H9 (cell line): ENCODE data around the gene B3GALT4. TPM values are rescaled to one million over a fixed set of nuclear protein-coding genes. Genes with fewer than 3 reads are reported as not detected.

Source experiments
- DNase-seq: peaks from one replicate; pipeline ENCODE4 v3.0.0-alpha.2; 2017
- H2AFZ ChIP-seq: one replicate; pipeline ENCODE4 v1.6.1; 2013; ENCODE audit warnings: mild to moderate bottlenecking, low read length, control low read depth, moderate library complexity
- H2AK5ac ChIP-seq: 2 replicates; pipeline ENCODE4 v1.6.1; 2013; ENCODE audit warnings: low read length, control low read depth, mixed read lengths; ENCODE audit not compliant: insufficient read length
- H2BK120ac ChIP-seq: one replicate; pipeline ENCODE4 v1.6.1; 2013; ENCODE audit warnings: low read depth, mild to moderate bottlenecking, low read length, control low read depth, inconsistent platforms; ENCODE audit not compliant: poor library complexity, severe bottlenecking
- H2BK12ac ChIP-seq: 2 replicates; pipeline ENCODE4 v1.6.1; 2013; ENCODE audit warnings: low read length, control low read depth, mixed read lengths, low read depth; ENCODE audit not compliant: insufficient read length
- H2BK15ac ChIP-seq: 2 replicates; pipeline ENCODE4 v1.6.1; 2013; ENCODE audit warnings: low read depth, low read length, control low read depth
- H2BK20ac ChIP-seq: one replicate; pipeline ENCODE4 v1.6.1; 2013; ENCODE audit warnings: low read depth, mild to moderate bottlenecking, low read length, control low read depth, inconsistent platforms; ENCODE audit not compliant: poor library complexity, severe bottlenecking
- H2BK5ac ChIP-seq: 2 replicates; pipeline ENCODE4 v1.6.1; 2013; ENCODE audit warnings: low read length, control low read depth, mixed read lengths; ENCODE audit not compliant: insufficient read length
- H3K14ac ChIP-seq: 2 replicates; pipeline ENCODE4 v1.6.1; 2013; ENCODE audit warnings: low read length, control low read depth; ENCODE audit not compliant: insufficient read depth
- H3K18ac ChIP-seq: 2 replicates; pipeline ENCODE4 v1.6.1; 2013; ENCODE audit warnings: low read depth, mild to moderate bottlenecking, mixed read lengths, low read length, control low read depth; ENCODE audit not compliant: insufficient read length
- H3K23ac ChIP-seq: 2 replicates; pipeline ENCODE4 v1.6.1; 2013; ENCODE audit warnings: low read length, control low read depth, mixed read lengths, low read depth; ENCODE audit not compliant: insufficient read length
- H3K23me2 ChIP-seq: 2 replicates; pipeline ENCODE4 v1.6.1; 2013; ENCODE audit warnings: low read depth, mild to moderate bottlenecking, mixed read lengths, low read length, control low read depth; ENCODE audit not compliant: insufficient read length, poor library complexity, severe bottlenecking
- H3K27ac ChIP-seq: 2 replicates; pipeline ENCODE4 v1.5.1; 2013; ENCODE audit warnings: low read length, control low read depth, mixed read lengths, low read depth; ENCODE audit not compliant: insufficient read length
- H3K27me3 ChIP-seq: 2 replicates; pipeline ENCODE4 v1.6.1; 2013; ENCODE audit warnings: low read length, control low read depth, inconsistent platforms; ENCODE audit not compliant: insufficient read depth
- H3K4ac ChIP-seq: 2 replicates; pipeline ENCODE4 v1.6.1; 2013; ENCODE audit warnings: low read depth, mild to moderate bottlenecking, control low read depth, inconsistent platforms, low read length, moderate library complexity
- H3K4me1 ChIP-seq: 2 replicates; pipeline ENCODE4 v1.6.1; 2013; ENCODE audit warnings: low read length, control low read depth, inconsistent platforms; ENCODE audit not compliant: insufficient read depth
- H3K4me2 ChIP-seq: 2 replicates; pipeline ENCODE4 v1.6.1; 2013; ENCODE audit warnings: low read length, control low read depth, mixed read lengths; ENCODE audit not compliant: insufficient read length, insufficient read depth
- H3K56ac ChIP-seq: 2 replicates; pipeline ENCODE4 v1.6.1; 2013; ENCODE audit warnings: low read depth, mild to moderate bottlenecking, mixed read lengths, low read length, control low read depth; ENCODE audit not compliant: insufficient read length
- H3K79me1 ChIP-seq: 2 replicates; pipeline ENCODE4 v1.6.1; 2013; ENCODE audit warnings: low read depth, mild to moderate bottlenecking, moderate library complexity, low read length, control low read depth, inconsistent platforms; ENCODE audit not compliant: insufficient read depth, poor library complexity, severe bottlenecking
- H3K79me2 ChIP-seq: 2 replicates; pipeline ENCODE4 v1.6.1; 2013; ENCODE audit warnings: low read length, control low read depth, inconsistent platforms; ENCODE audit not compliant: insufficient read depth
- H3K9ac ChIP-seq: 2 replicates; pipeline ENCODE4 v1.6.1; 2013; ENCODE audit warnings: low read length, control low read depth, mixed read lengths; ENCODE audit not compliant: insufficient read length; ENCODE audit errors: extremely low read depth
- H3K9me3 ChIP-seq: one replicate; pipeline ENCODE4 v1.6.1; 2013; ENCODE audit warnings: low read depth, low read length, inconsistent platforms; ENCODE audit not compliant: control insufficient read depth
- H3T11ph ChIP-seq: one replicate; pipeline ENCODE4 v1.6.1; 2013; ENCODE audit warnings: mild to moderate bottlenecking, low read length, control low read depth, inconsistent platforms
- H4K20me1 ChIP-seq: one replicate; pipeline ENCODE4 v1.6.1; 2013; ENCODE audit not compliant: control insufficient read depth, insufficient read length, insufficient read depth
- H4K5ac ChIP-seq: 2 replicates; pipeline ENCODE4 v1.6.1; 2013; ENCODE audit warnings: low read depth, mild to moderate bottlenecking, mixed read lengths, low read length, control low read depth; ENCODE audit not compliant: insufficient read length
- H4K8ac ChIP-seq: replicated peaks from 2 replicates; pipeline ENCODE4 v1.6.1; 2013; ENCODE audit warnings: low read length, control low read depth, mixed read lengths, low read depth; ENCODE audit not compliant: insufficient read length
- H4K91ac ChIP-seq: 2 replicates; pipeline ENCODE4 v1.6.1; 2013; ENCODE audit warnings: low read depth, mild to moderate bottlenecking, moderate library complexity, mixed read lengths, low read length, control low read depth; ENCODE audit not compliant: insufficient read length
- H3K27ac Mint-ChIP-seq, 3 experiments: 2 replicates in 2 of 3; 3 replicates in 1 of 3; pipeline ENCODE4 v1.8.0; 2020 to 2021; ENCODE audit warnings: mixed read lengths in 3 of 3, mild to moderate bottlenecking in 1 of 3, moderate library complexity in 1 of 3
- H3K27me3 Mint-ChIP-seq: 2 replicates; pipeline ENCODE4 v1.8.0; 2021; ENCODE audit warnings: low read depth, mild to moderate bottlenecking, moderate library complexity, mixed read lengths
- H3K36me3 Mint-ChIP-seq, 3 experiments: 2 replicates in 2 of 3; 3 replicates in 1 of 3; pipeline ENCODE4 v1.8.0; 2020 to 2021; ENCODE audit warnings: low read depth in 3 of 3, mixed read lengths in 3 of 3; ENCODE audit not compliant: insufficient read depth in 1 of 3
- H3K4me1 Mint-ChIP-seq, 2 experiments: 2 replicates each; pipeline ENCODE4 v1.8.0; 2020; ENCODE audit warnings: mixed read lengths in 2 of 2
- H3K4me3 Mint-ChIP-seq, 2 experiments: 2 replicates in 1 of 2; 3 replicates in 1 of 2; pipeline ENCODE4 v1.8.0; 2020 to 2021; ENCODE audit warnings: mild to moderate bottlenecking in 2 of 2, mixed read lengths in 2 of 2, moderate library complexity in 1 of 2
- H3K9me3 Mint-ChIP-seq, 2 experiments: 2 replicates in 1 of 2; 3 replicates in 1 of 2; pipeline ENCODE4 v1.8.0; 2020; ENCODE audit warnings: mild to moderate bottlenecking in 2 of 2, mixed read lengths in 2 of 2, moderate library complexity in 1 of 2
- CTCF ChIP-seq: fragments of 200-600 bp; sonication (generic); conservative IDR thresholded peaks from 3 replicates; pipeline ENCODE4 v1.8.0; 2021; ENCODE audit warnings: antibody characterized with exemption, mild to moderate bottlenecking
- WGBS: extraction: QIAGEN DNeasy Blood & Tissue Kit; methylation state at CpG from one replicate; pipeline ENCODE4 v1.1.7; 2013; ENCODE audit warnings: missing lambda C conversion rate, low lambda C conversion rate, mixed read lengths; ENCODE audit not compliant: insufficient read length; ENCODE audit errors: extremely low coverage; 5-methylcytosine and 5-hydroxymethylcytosine counted together
- total RNA-seq: library from RNA; stranded (reverse); gene quantifications from 2 replicates; pipeline ENCODE4 v1.2.1, GENCODE V29; 2021

The B3GALT4 gene
- total RNA-seq, 1 experiment from 2014 or later: 3.2 TPM

GRCh38 chr6:33306356-33306755 is 29.4 kb downstream of the B3GALT4 start:
- Mint-ChIP-seq H3K4me3 (no peak overlapping the region; a peak in 1 of 5 replicates), H3K4me1 (no peaks in the 10 kb centered on the region), H3K9me3 (no peaks in the 10 kb centered on the region), H3K27me3 (no peaks in the 10 kb centered on the region; the same call in 1 of the 2 replicates), H3K36me3 (peaks cover 2 to 12% (median 5%) of the 10 kb centered on the region in 3 experiments; a peak in 5 of 7 replicates), H3K27ac (no peak overlapping the region)
- Histone ChIP-seq H2AFZ (no peak overlapping the region), H3K4me1 (no peaks in the 10 kb centered on the region), H3K14ac (no peak overlapping the region), H3K23ac (no peak overlapping the region), H4K20me1 (no peaks in the 10 kb centered on the region), H3K18ac (no peak overlapping the region), H4K91ac (no peak overlapping the region), H3K27me3 (no peaks in the 10 kb centered on the region), H2BK12ac (no peak overlapping the region), H3K9ac (no peak overlapping the region), H3K4ac (no peak overlapping the region), H3T11ph (no peak overlapping the region), H3K56ac (no peak overlapping the region), H4K8ac (no peak overlapping the region), H3K79me1 (no peaks in the 10 kb centered on the region), H3K4me2 (no peak overlapping the region), H3K23me2 (no peaks in the 10 kb centered on the region), H3K79me2 (peaks cover 3% of the 10 kb centered on the region; the same call in 1 of the 2 replicates), H2BK5ac (no peak overlapping the region), H2BK120ac (no peak overlapping the region), H2AK5ac (no peak overlapping the region), H2BK15ac (no peak overlapping the region), H2BK20ac (no peak overlapping the region), H3K27ac (no peak overlapping the region), H4K5ac (no peak overlapping the region), H3K9me3 (no peaks in the 10 kb centered on the region)
- no peak for TF ChIP-seq CTCF
- WGBS: no CpG with 5 or more reads among the region's 4 CpGs
- DNase-seq: no peak
